Measurements from ENCODE around the gene PBX4. TPM values are rescaled to one million over a fixed set of nuclear protein-coding genes. Genes with fewer than 3 reads are reported as not detected.

The PBX4 gene
- total RNA-seq, 1 experiment from 2014 or later = 11.6 TPM

GRCh38 chr19:19630426-19630825 is 11.9 kb upstream of the PBX4 start:
- no TSS peak for BruUV-seq (replicated peaks)
- Histone ChIP-seq H3K79me2 (ENCODE audit: insufficient read depth, low read length) (peaks cover 10% of the 10 kb centered on the region; the same call in 1 of the 2 replicates), H4K20me1 (ENCODE audit: insufficient read depth) (no peaks in the 10 kb centered on the region), H2AFZ (ENCODE audit: low read depth, low read length, poor library complexity, severe bottlenecking) (no peak overlapping the region), H3K9me2 (ENCODE audit: insufficient read depth) (no peaks in the 10 kb centered on the region), H3K27me3 (ENCODE audit: insufficient read depth, low read length) (no peaks in the 10 kb centered on the region), H3K9ac (ENCODE audit: low read length) (no peak overlapping the region), H3K27ac (ENCODE audit: low read depth, low read length) (no peak overlapping the region), H3K36me3 (ENCODE audit: control insufficient read depth in 1 of 2, insufficient read depth in 2 of 2, low read length in 2 of 2) (peaks cover 5 to 17% of the 10 kb centered on the region in 2 experiments; a peak in 3 of 4 replicates), H3K9me3 (ENCODE audit: control insufficient read depth in 1 of 2, insufficient read depth in 1 of 2, low read depth in 1 of 2, low read length in 2 of 2) (no peaks in the 10 kb centered on the region), H3K4me1 (ENCODE audit: control insufficient read depth in 1 of 2, insufficient read depth in 2 of 2, low read length in 2 of 2) (peaks cover 4 to 22% of the 10 kb centered on the region in 2 experiments), H3K4me2 (ENCODE audit: low read length) (no peak overlapping the region), H3K4me3 (replicated peaks in 1 of 2; ENCODE audit: low read depth in 1 of 2, low read length in 2 of 2) (no peak overlapping the region)
- intact Hi-C loops (cut with micrococcal nuclease) = no loop called here
- ChIA-PET CTCF (no interaction called here), RAD21 (ENCODE audit: low non-redundant PET in 1 of 2, low total read pairs in 2 of 2, uncharacterized antibody in 2 of 2, unreplicated experiment in 2 of 2) (no interaction called here), POLR2A (no interaction called here)
- no peak for TF ChIP-seq EZH2 (IDR thresholded peaks at IDR 0.05)
- TF ChIP-seq CTCF (IDR thresholded peaks at IDR 0.05 in 2 of 3, conservative IDR thresholded peaks at IDR 0.05 in 1 of 3; ENCODE audit: borderline replicate concordance in 1 of 3, insufficient read depth in 1 of 3, low read depth in 2 of 3, low read length in 2 of 3) = no peak
- no peak for TF ChIP-seq FOSL1 (IDR thresholded peaks at IDR 0.05; ENCODE audit: low read depth)
- TF ChIP-seq ZBTB33 (IDR thresholded peaks at IDR 0.05; ENCODE audit: extremely low read depth, insufficient replicate concordance, low read length) = no peak
- TF ChIP-seq CEBPB (IDR thresholded peaks at IDR 0.05; ENCODE audit: low read depth) = no peak
- no peak for TF ChIP-seq EZH2phosphoT487 (IDR thresholded peaks at IDR 0.05; ENCODE audit: borderline replicate concordance)
- TF ChIP-seq TCF7L2 (IDR thresholded peaks at IDR 0.05; ENCODE audit: borderline replicate concordance, extremely low read depth, insufficient read depth, insufficient read length) = no peak
- no peak for TF ChIP-seq SP1 (IDR thresholded peaks at IDR 0.05; ENCODE audit: low read depth)
- TF ChIP-seq ELF1 (IDR thresholded peaks at IDR 0.05; ENCODE audit: borderline replicate concordance, low read depth) = no peak
- no peak for TF ChIP-seq MAX (IDR thresholded peaks at IDR 0.05)
- TF ChIP-seq ZNF274 (IDR thresholded peaks at IDR 0.05; ENCODE audit: low read depth, low read length) = no peak
- TF ChIP-seq JUND (IDR thresholded peaks at IDR 0.05) = no peak
- no peak for TF ChIP-seq EGR1 (IDR thresholded peaks at IDR 0.05; ENCODE audit: low read depth)
- TF ChIP-seq ATF3 (IDR thresholded peaks at IDR 0.05) = no peak
- TF ChIP-seq POLR2AphosphoS5 (IDR thresholded peaks at IDR 0.05; ENCODE audit: low read depth, low read length) = no peak
- TF ChIP-seq ZFX (IDR thresholded peaks at IDR 0.05) = no peak
- DNase-seq (ENCODE audit: low read depth, low spot score) (no peak), ATAC-seq (no peak)
